Hematopoietic multipotent progenitor cell treated with erythropoietin and hydrocortisone succinate and interleukin-3 and kit ligand, for 17 days (in vitro differentiated cells): Measurements from ENCODE around the gene AP2A2.

Experiments
- DNase-seq: peaks from one replicate; pipeline ENCODE4 v3.0.0-alpha.2; 2015; ENCODE audit warnings: low spot score

AP2A2 gene

DNA sequence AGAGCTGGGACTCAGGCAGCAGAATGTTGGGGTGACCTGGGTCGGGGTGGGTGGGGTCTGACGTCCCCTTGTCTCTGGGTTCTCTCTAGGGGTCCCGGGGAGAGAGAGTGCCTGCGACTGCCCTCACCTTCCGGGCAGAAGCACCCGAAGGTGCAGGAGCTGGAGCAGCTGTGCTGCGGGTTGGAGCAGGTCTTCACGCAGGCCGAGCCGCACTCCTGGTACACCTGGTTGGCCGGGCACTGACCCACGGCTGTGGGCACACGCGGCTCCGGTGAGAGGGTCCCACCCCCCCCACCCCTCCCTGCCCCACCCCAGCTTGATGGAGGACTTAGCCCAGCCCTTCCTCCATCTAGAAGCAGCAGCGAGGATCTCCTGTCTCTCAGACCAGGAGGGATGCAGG, 104.4 kb downstream of the AP2A2 start:
- no peak for DNase-seq

- no peak for DNase-seq
These were observed 104.9 kb downstream of the AP2A2 start for GRCh38 chr11:1030556-1030955.

DNA sequence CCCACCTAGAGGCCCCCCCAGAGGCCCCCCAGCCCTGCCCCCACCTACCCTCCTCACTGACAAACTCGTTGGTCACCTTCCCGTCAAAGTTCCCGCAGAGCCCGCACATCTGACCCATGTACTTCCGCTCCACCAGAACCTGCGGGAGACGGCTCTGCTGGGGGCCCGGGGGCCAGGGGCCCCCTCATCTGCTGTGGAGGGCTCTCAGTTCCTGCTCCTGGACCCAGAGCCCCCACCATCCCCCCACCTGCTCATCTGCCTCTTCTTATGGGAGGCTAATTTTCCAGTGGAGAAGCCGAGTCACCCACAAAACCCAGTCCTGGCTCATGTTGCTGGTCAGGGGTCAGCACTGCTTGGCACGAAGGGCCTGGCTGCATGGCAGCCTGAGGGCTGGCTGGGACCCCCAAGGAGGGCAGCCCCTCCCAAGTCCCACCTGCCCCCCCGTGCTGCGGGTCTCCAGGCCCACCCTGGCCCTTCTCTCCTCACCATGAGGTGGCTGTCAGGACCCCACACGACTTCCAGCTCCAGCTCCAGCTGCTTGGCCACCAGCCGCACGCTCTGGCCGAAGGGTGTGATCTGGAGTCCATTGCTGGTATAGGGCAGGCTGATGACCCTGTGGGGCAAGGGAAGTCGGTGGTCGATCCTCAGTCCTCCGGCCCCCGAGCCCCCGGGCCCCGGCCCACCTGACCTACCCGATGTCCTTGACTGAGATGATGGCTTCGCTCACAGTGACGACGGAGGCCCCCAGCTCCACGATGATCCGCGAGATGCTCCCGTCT, 105.6 kb downstream of the AP2A2 start:
- DNase-seq = no peak

GRCh38 chr11:1032310-1032891, 106.7 kb downstream of the AP2A2 start:
- DNase-seq = no peak

GRCh38 chr11:1033016-1033798, 107.5 kb downstream of the AP2A2 start:
- DNase-seq = no peak

- no peak for DNase-seq
These were observed 108.3 kb downstream of the AP2A2 start for GRCh38 chr11:1034001-1034400.

DNA sequence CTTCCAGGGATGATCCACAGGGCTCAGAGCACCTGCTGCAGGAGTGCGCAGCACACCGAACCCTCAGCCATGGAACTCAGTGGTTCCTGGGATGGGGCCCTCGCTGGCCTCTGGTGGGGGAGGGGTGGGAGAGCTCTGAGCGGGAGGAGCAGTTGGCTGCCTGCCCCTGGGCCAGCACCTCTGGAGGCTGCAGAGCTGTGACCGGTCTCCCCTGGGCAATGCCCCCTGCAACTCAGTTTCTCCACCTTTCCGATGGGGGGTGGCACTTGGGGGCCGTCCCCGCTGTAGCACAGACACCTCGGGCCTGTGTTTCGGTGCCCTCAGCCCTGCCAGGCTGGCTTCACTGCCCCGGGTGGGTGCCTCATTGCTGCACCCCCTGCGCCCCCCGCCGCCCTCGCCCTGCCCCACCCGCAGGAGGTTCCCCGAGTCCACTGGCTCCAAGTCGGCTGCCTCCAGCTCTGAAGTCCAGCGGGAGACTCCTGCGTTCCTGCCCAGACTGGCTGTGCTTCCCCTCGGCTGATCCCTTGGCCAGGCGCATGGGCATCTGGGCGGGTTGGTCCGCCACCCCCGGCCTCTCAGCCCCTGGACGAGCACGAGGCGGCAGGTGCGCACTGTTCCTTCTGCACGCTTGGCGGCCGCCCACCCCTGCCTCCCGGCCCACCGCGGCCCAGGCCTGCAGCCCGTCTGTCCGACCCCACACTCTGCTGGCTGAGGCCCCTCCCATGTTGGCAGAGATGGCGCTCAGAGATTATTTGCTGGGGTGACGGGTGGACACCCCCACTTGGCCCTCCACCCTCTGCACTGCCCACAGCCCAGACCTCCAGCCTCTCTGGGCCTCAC, 109.0 kb downstream of the AP2A2 start:
- DNase-seq = no peak

GRCh38 chr11:1035577-1036283, 110.1 kb downstream of the AP2A2 start:
- DNase-seq = no peak

GRCh38 chr11:1036303-1036923, 110.7 kb downstream of the AP2A2 start, which contains the start of gene MUC6:
TSS of gene MUC6 (minus strand) at chr11:1036718. CDS start at chr11:1036655, 63 bp downstream.
- no peak for DNase-seq

DNA sequence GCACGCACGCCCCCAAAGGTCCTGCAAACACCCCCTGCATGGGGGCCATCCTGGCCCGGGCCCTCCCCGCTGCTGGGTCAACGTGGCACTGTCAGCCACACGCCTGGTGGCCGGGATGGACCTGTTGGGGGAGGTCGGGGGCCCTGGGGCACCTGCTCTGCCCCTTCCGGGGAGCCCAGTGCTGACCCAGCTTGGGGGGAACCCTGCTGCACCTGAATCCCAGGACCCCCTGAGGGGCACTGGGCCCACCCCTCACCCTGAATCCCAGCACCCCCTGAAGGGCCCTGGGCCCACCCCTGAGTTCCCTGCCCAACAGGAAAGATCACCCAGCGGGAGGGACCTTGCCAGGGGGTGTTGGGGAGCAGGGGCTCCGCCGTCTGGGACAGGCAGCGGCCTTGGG, 111.3 kb downstream of the AP2A2 start:
- no peak for DNase-seq

DNA sequence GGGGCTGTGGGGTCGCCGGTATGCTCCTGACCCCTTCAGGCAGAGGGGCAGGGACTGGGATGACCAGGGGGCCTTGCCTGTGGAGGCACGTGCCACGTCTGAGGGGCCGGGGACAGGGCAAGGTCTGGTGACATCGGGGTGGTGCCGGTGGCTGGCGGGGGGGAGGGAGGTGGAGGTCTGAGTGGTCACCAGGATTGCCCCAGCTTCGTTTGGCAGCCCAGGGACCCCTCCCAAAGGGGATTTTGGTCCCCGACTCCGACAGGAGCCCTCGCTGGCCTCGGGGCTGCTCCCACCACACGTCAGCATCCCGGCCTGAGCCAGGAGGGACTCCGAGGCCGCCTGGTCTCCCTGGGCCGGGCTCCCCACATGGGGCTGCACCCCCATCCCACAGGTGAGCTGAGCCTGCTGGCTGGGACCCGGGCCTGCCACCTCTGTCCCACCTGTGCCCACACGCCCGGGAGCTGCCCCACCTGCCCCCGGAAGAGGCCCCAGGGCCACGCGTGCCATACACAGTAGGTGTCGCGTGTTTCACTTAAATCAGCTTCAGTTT, 111.9 kb downstream of the AP2A2 start:
- no peak for DNase-seq

- no peak for DNase-seq
These were observed 112.7 kb downstream of the AP2A2 start for GRCh38 chr11:1038361-1038760.

GRCh38 chr11:1038921-1039320, 113.3 kb downstream of the AP2A2 start:
- no peak for DNase-seq

GRCh38 chr11:1039481-1040427, 114.1 kb downstream of the AP2A2 start:
- DNase-seq = no peak

GRCh38 chr11:1040428-1041148, 114.9 kb downstream of the AP2A2 start:
- no peak for DNase-seq

- DNase-seq = no peak
These were observed 115.4 kb downstream of the AP2A2 start for GRCh38 chr11:1041149-1041467.

DNA sequence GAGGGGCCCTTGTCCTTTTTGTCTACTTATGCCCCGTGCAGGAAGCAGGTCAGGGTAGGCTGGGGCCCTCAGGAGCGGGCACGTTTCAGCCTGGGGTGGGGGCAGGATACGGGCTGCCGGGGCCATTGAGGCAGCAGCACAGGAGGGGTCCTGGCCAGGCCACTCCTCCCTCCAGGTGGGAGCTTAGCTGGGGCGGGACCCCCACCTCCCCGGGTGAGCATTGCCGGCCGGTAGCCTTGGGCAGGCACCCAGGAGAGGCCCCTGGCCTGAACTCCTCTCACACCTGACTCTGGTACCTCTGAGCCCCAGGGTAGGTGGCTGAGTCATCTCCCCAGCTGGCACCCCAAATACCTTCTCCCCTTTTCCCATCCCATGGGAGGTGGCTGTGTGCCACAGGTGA, 115.8 kb downstream of the AP2A2 start:
- peak; percentile 10 for DNase-seq

DNA sequence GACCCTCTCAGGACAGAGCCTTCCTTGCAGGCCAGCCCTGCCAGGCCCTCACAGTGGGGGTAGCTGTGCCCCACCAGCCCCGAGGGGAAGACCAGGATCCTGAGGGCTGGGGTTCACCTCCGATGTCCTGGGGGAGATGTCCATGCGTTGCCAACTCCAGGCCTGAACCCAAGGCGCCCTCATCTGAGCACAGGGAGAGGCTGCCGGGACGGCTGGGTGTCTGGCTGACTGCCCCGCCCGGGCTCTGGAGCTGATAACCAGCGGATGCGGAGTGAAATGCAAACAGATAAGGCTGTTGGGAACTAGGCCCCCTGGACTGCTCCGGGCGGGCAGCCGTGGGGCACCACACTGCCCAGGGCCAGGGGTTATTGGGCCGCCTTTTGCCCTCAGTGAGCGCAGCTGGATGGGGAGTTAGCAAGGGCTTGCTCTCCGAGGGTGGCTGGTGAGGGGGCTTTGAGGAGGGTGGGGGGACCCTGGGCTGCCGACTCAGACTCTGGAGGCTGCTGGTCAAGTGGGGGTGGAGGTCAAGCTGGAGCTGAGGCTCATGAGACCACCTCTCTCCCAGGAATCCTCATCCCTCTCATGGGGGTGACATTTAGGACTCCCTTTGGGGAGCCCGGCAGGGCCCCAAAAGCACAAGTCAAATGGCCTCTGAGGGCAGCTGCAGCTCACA, 116.4 kb downstream of the AP2A2 start:
- DNase-seq = peak; percentile 64
